ENCODE measurements around the gene NDUFS6. TPM values are rescaled to one million over a fixed set of nuclear protein-coding genes. Genes with fewer than 3 reads are reported as not detected.

Gene NDUFS6
- total and polyA plus RNA-seq, 4 donors = 18.0 to 67.9 (median 39.6) TPM

GRCh38 chr5:1793966-1794900 lies 7.0 kb upstream of the NDUFS6 start:
- H3K36me3 ChIP-seq (ENCODE audit: control insufficient read depth in 4 of 4, insufficient read depth in 4 of 4, low read length in 4 of 4) = peaks cover 0 to 24% (median 10%) of the 10 kb centered on the region in 4 donors
- WGBS, 2 donors = 87 to 92% methylated on average over 33 of the region's 33 CpGs

DNA sequence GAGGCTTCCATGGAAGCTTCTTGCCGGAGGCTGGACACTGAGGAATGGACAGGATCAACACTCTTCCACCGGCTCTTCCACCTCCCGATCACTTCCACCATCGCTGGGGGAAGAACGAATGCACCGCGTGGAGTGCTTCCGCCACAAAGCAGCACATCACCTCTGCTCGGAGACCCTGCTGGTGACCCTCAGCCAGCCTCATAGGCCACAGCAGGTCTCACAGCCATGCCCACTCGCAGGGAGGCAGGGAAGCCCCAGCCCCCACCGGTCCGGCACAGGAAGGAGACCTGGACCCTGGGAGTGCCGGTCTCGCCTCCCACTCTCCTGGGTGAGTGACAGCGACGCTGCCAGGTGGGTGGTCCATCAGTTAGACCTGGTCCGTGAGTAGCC lies 6.3 kb upstream of the NDUFS6 start:
- DNase-seq (no peak), ATAC-seq (ENCODE audit: insufficient read depth, low FRiP score) (no peak)
- Histone ChIP-seq H3K9ac (ENCODE audit: insufficient read depth in 1 of 2, low read length in 2 of 2) (no peak overlapping the region), H3K27ac (ENCODE audit: low read depth in 1 of 2, low read length in 1 of 2) (no peak overlapping the region), H3K27me3 (ENCODE audit: control insufficient read depth in 3 of 3, insufficient read depth in 3 of 3, low read length in 2 of 3) (no peaks in the 10 kb centered on the region), H3K4me3 (no peak overlapping the region), H3K9me3 (ENCODE audit: control insufficient read depth in 4 of 4, insufficient read depth in 3 of 4, low read length in 3 of 4) (peaks cover 0 to 4% (median under 1%) of the 10 kb centered on the region in 4 donors), H3K4me1 (ENCODE audit: control insufficient read depth in 5 of 5, insufficient read depth in 5 of 5, low read length in 5 of 5) (peaks cover 3 to 15% (median 12%) of the 10 kb centered on the region in 5 donors), H3K36me3 (ENCODE audit: control insufficient read depth in 4 of 4, insufficient read depth in 4 of 4, low read length in 4 of 4) (peaks cover 0 to 24% (median 10%) of the 10 kb centered on the region in 4 donors)
- TF ChIP-seq, protein P1, sequence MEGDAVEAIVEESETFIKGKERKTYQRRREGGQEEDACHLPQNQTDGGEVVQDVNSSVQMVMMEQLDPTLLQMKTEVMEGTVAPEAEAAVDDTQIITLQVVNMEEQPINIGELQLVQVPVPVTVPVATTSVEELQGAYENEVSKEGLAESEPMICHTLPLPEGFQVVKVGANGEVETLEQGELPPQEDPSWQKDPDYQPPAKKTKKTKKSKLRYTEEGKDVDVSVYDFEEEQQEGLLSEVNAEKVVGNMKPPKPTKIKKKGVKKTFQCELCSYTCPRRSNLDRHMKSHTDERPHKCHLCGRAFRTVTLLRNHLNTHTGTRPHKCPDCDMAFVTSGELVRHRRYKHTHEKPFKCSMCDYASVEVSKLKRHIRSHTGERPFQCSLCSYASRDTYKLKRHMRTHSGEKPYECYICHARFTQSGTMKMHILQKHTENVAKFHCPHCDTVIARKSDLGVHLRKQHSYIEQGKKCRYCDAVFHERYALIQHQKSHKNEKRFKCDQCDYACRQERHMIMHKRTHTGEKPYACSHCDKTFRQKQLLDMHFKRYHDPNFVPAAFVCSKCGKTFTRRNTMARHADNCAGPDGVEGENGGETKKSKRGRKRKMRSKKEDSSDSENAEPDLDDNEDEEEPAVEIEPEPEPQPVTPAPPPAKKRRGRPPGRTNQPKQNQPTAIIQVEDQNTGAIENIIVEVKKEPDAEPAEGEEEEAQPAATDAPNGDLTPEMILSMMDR (IDR thresholded peaks at IDR 0.05; ENCODE audit: control extremely low read depth, extremely low read depth) = no peak
- WGBS, 2 donors = 91 to 93% methylated on average over 17 of the region's 17 CpGs

More at GRCh38 chr5:1793966-1794900, 7.0 kb upstream of the NDUFS6 start:
- Histone ChIP-seq H3K9ac (ENCODE audit: insufficient read depth in 1 of 2, low read length in 2 of 2) (no peak overlapping the region), H3K4me3 (no peak overlapping the region), H3K27me3 (ENCODE audit: control insufficient read depth in 3 of 3, insufficient read depth in 3 of 3, low read length in 2 of 3) (no peaks in the 10 kb centered on the region), H3K4me1 (ENCODE audit: control insufficient read depth in 5 of 5, insufficient read depth in 5 of 5, low read length in 5 of 5) (peaks cover 3 to 21% (median 12%) of the 10 kb centered on the region in 5 donors), H3K9me3 (ENCODE audit: control insufficient read depth in 4 of 4, insufficient read depth in 3 of 4, low read length in 3 of 4) (peaks cover 0 to 4% (median under 1%) of the 10 kb centered on the region in 4 donors), H3K27ac (ENCODE audit: low read depth in 1 of 2, low read length in 1 of 2) (no peak overlapping the region)
- TF ChIP-seq, protein P1 (IDR thresholded peaks at IDR 0.05; ENCODE audit: control extremely low read depth, extremely low read depth) = no peak
- ATAC-seq (ENCODE audit: insufficient read depth, low FRiP score) (no peak), DNase-seq (no peak)

- peaks cover 0 to 4% (median under 1%) of the 10 kb centered on the region in 4 donors for H3K9me3 ChIP-seq (ENCODE audit: control insufficient read depth in 4 of 4, insufficient read depth in 3 of 4, low read length in 3 of 4)
- H3K36me3 ChIP-seq (ENCODE audit: control insufficient read depth in 4 of 4, insufficient read depth in 4 of 4, low read length in 4 of 4) = peaks cover 0 to 24% (median 10%) of the 10 kb centered on the region in 4 donors
- TF ChIP-seq, protein P1 (IDR thresholded peaks at IDR 0.05; ENCODE audit: control extremely low read depth, extremely low read depth) = no peak
- no peaks in the 10 kb centered on the region for H3K27me3 ChIP-seq (ENCODE audit: control insufficient read depth in 3 of 3, insufficient read depth in 3 of 3, low read length in 2 of 3)
- peaks cover 3 to 15% (median 12%) of the 10 kb centered on the region in 5 donors for H3K4me1 ChIP-seq (ENCODE audit: control insufficient read depth in 5 of 5, insufficient read depth in 5 of 5, low read length in 5 of 5)
- DNase-seq (no peak), ATAC-seq (ENCODE audit: insufficient read depth, low FRiP score) (no peak)
- H3K4me3 ChIP-seq = no peak overlapping the region
- H3K27ac ChIP-seq (ENCODE audit: low read depth in 1 of 2, low read length in 1 of 2) = no peak overlapping the region
- WGBS, 2 donors = 86 to 91% methylated on average over 12 to 13 of the region's 13 CpGs
- H3K9ac ChIP-seq (ENCODE audit: insufficient read depth in 1 of 2, low read length in 2 of 2) = no peak overlapping the region
Measured at GRCh38 chr5:1795506-1795905, 5.7 kb upstream of the NDUFS6 start.
